GM12878 (cell line): Measurements from ENCODE around the gene ATP6V0A4.

Experiments
- EZH2 ChIP-seq: IDR thresholded peaks from 2 replicates; pipeline ENCODE4 v1.6.1; 2012; ENCODE audit warnings: low read depth, mild to moderate bottlenecking, control low read depth, inconsistent platforms, low read length, borderline replicate concordance; ENCODE audit not compliant: control insufficient read depth
- FOS ChIP-seq: IDR thresholded peaks from 3 replicates; pipeline ENCODE4 v1.6.1; 2011; ENCODE audit warnings: borderline replicate concordance; ENCODE audit not compliant: insufficient read length; ENCODE audit errors: extremely low read depth
- RCOR1 ChIP-seq: conservative IDR thresholded peaks from 2 replicates; pipeline ENCODE4 v1.6.1; 2012; ENCODE audit warnings: low read depth, low read length, improper control_type of control experiment
- RFX5 ChIP-seq: IDR thresholded peaks from 2 replicates; pipeline ENCODE4 v1.6.1; 2011; ENCODE audit warnings: low read depth, low read length, improper control_type of control experiment
- RUNX3 ChIP-seq: IDR thresholded peaks from 2 replicates; pipeline ENCODE4 v1.6.1; 2012; ENCODE audit warnings: low read length, inconsistent platforms
- TF ChIP-seq, protein P1 (sequence below), 3 experiments: IDR thresholded peaks in 2 of 3; conservative IDR thresholded peaks in 1 of 3; 2 replicates each; pipeline ENCODE4 v1.5.1; 2011; ENCODE audit warnings: low read depth in 3 of 3, low read length in 3 of 3, mild to moderate bottlenecking in 3 of 3, control low read depth in 2 of 3, moderate library complexity in 2 of 3, inconsistent platforms in 1 of 3, mixed read lengths in 1 of 3; ENCODE audit not compliant: control insufficient read depth in 2 of 3, insufficient read depth in 1 of 3; ENCODE audit errors: extremely low read depth in 1 of 3
- TF ChIP-seq, protein P2 (sequence below): IDR thresholded peaks from 2 replicates; pipeline ENCODE4 v1.6.1; 2012; ENCODE audit warnings: mild to moderate bottlenecking, low read depth, low read length

DNA sequence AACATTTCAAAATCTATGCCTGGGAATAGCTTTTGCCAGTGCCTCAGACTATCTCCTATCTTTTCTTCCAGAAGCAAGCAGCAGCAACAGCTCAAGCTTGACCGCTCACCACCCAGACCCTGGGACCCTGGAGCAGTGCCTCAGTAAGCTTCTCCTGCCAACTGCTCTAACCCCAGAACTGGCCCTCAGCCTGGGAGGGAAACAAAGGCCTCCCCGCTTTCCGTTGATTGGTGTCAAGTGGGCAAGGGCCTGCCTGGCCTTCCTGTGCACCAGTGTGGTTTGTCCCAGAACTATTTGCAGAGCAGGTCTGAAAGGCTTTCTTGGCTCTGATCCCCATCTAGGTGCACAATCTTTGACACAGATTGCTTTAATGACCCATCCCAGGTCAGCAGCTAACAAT, 3.3 kb upstream of the ATP6V0A4 start:
- no peak for TF ChIP-seq EZH2
- TF ChIP-seq, protein P1, sequence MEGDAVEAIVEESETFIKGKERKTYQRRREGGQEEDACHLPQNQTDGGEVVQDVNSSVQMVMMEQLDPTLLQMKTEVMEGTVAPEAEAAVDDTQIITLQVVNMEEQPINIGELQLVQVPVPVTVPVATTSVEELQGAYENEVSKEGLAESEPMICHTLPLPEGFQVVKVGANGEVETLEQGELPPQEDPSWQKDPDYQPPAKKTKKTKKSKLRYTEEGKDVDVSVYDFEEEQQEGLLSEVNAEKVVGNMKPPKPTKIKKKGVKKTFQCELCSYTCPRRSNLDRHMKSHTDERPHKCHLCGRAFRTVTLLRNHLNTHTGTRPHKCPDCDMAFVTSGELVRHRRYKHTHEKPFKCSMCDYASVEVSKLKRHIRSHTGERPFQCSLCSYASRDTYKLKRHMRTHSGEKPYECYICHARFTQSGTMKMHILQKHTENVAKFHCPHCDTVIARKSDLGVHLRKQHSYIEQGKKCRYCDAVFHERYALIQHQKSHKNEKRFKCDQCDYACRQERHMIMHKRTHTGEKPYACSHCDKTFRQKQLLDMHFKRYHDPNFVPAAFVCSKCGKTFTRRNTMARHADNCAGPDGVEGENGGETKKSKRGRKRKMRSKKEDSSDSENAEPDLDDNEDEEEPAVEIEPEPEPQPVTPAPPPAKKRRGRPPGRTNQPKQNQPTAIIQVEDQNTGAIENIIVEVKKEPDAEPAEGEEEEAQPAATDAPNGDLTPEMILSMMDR (IDR thresholded peaks at IDR 0.05 in 2 of 3, conservative IDR thresholded peaks at IDR 0.05 in 1 of 3; ENCODE audit: control insufficient read depth in 2 of 3, extremely low read depth in 1 of 3, insufficient read depth in 1 of 3, low read depth in 3 of 3, low read length in 3 of 3), result no peak
- TF ChIP-seq RFX5, result no peak
- TF ChIP-seq RUNX3, result no peak
- no peak for TF ChIP-seq FOS
- TF ChIP-seq, protein P2, sequence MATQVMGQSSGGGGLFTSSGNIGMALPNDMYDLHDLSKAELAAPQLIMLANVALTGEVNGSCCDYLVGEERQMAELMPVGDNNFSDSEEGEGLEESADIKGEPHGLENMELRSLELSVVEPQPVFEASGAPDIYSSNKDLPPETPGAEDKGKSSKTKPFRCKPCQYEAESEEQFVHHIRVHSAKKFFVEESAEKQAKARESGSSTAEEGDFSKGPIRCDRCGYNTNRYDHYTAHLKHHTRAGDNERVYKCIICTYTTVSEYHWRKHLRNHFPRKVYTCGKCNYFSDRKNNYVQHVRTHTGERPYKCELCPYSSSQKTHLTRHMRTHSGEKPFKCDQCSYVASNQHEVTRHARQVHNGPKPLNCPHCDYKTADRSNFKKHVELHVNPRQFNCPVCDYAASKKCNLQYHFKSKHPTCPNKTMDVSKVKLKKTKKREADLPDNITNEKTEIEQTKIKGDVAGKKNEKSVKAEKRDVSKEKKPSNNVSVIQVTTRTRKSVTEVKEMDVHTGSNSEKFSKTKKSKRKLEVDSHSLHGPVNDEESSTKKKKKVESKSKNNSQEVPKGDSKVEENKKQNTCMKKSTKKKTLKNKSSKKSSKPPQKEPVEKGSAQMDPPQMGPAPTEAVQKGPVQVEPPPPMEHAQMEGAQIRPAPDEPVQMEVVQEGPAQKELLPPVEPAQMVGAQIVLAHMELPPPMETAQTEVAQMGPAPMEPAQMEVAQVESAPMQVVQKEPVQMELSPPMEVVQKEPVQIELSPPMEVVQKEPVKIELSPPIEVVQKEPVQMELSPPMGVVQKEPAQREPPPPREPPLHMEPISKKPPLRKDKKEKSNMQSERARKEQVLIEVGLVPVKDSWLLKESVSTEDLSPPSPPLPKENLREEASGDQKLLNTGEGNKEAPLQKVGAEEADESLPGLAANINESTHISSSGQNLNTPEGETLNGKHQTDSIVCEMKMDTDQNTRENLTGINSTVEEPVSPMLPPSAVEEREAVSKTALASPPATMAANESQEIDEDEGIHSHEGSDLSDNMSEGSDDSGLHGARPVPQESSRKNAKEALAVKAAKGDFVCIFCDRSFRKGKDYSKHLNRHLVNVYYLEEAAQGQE, result no peak
- TF ChIP-seq RCOR1, result no peak
